ENCODE results near the gene ACAA2. TPM values are rescaled to one million over a fixed set of nuclear protein-coding genes. Genes with fewer than 3 reads are reported as not detected.

The ACAA2 gene
- total and polyA plus RNA-seq, 10 of the 15 experiments (the other 5 are each of a cell fraction or from before 2014, with no cell fraction given) = 43.1 to 134 (median 64.6) TPM

GRCh38 chr18:49764032-49764431 is 49.3 kb downstream of the ACAA2 start (continued):
- TF ChIP-seq CTCF (IDR thresholded peaks at IDR 0.05 in 2 of 3, conservative IDR thresholded peaks at IDR 0.05 in 1 of 3; ENCODE audit: control insufficient read depth in 2 of 3, extremely low read depth in 1 of 3, insufficient read depth in 1 of 3, low read depth in 3 of 3, low read length in 3 of 3) = no peak
- no peak for TF ChIP-seq YY1 (IDR thresholded peaks at IDR 0.05; ENCODE audit: low read depth, low read length)
- no peak for TF ChIP-seq NFXL1 (IDR thresholded peaks at IDR 0.05; ENCODE audit: borderline replicate concordance)
- TF ChIP-seq, protein P1, sequence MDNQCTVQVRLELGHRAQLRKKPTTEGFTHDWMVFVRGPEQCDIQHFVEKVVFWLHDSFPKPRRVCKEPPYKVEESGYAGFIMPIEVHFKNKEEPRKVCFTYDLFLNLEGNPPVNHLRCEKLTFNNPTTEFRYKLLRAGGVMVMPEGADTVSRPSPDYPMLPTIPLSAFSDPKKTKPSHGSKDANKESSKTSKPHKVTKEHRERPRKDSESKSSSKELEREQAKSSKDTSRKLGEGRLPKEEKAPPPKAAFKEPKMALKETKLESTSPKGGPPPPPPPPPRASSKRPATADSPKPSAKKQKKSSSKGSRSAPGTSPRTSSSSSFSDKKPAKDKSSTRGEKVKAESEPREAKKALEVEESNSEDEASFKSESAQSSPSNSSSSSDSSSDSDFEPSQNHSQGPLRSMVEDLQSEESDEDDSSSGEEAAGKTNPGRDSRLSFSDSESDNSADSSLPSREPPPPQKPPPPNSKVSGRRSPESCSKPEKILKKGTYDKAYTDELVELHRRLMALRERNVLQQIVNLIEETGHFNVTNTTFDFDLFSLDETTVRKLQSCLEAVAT (IDR thresholded peaks at IDR 0.05) = no peak
- TF ChIP-seq, protein P2, sequence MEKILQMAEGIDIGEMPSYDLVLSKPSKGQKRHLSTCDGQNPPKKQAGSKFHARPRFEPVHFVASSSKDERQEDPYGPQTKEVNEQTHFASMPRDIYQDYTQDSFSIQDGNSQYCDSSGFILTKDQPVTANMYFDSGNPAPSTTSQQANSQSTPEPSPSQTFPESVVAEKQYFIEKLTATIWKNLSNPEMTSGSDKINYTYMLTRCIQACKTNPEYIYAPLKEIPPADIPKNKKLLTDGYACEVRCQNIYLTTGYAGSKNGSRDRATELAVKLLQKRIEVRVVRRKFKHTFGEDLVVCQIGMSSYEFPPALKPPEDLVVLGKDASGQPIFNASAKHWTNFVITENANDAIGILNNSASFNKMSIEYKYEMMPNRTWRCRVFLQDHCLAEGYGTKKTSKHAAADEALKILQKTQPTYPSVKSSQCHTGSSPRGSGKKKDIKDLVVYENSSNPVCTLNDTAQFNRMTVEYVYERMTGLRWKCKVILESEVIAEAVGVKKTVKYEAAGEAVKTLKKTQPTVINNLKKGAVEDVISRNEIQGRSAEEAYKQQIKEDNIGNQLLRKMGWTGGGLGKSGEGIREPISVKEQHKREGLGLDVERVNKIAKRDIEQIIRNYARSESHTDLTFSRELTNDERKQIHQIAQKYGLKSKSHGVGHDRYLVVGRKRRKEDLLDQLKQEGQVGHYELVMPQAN (conservative IDR thresholded peaks at IDR 0.05) = no peak
- no peak for TF ChIP-seq IKZF1 (conservative IDR thresholded peaks at IDR 0.05)
- no peak for TF ChIP-seq SIX5 (IDR thresholded peaks at IDR 0.05; ENCODE audit: low read depth, low read length, severe bottlenecking)
